BJ (cell line): Measurements from ENCODE around the gene NARS2. TPM values are rescaled to one million over a fixed set of nuclear protein-coding genes. Genes with fewer than 3 reads are reported as not detected.
"Not testable (repeated sequence)": the region's sequence is repeated elsewhere in the genome, so short reads cannot be mapped to it uniquely, and the experiment has no call there.

Experiments used
- CTCF ChIA-PET: fragments of 350-600 bp; formaldehyde crosslinking; extraction: SDS; loops from one replicate; lab custom pipeline; 2021; ENCODE audit warnings: antibody characterized with exemption, inconsistent platforms; lab: Yijun Ruan, JAX
- POLR2A ChIA-PET: fragments of 300-600 bp; sonication (Branson Sonifier 250); formaldehyde crosslinking; extraction: SDS; loops from one replicate; lab custom pipeline; 2021; ENCODE audit warnings: antibody characterized with exemption; lab: Charles Lee
- DNase-seq: peaks from one replicate; pipeline ENCODE4 v3.0.0-alpha.2; 2011; ENCODE audit warnings: low read depth
- H3K27me3 ChIP-seq: 2 replicates; pipeline ENCODE4 v1.6.0; 2011; ENCODE audit warnings: low read length; ENCODE audit not compliant: control insufficient read depth, insufficient read depth
- H3K36me3 ChIP-seq: 2 replicates; pipeline ENCODE4 v1.5.1; 2011; ENCODE audit warnings: low read length; ENCODE audit not compliant: control insufficient read depth, insufficient read depth
- H3K4me3 ChIP-seq: 2 replicates; pipeline ENCODE4 v1.5.1; 2011; ENCODE audit warnings: low read depth, mild to moderate bottlenecking, control low read depth, low read length
- polyA plus RNA-seq: library from polyadenylated mRNA; depleted of rRNA; stranded (reverse); fragments of >200 nt; gene quantifications from 2 replicates; pipeline ENCODE4 v1.2.3, GENCODE V29; 2011
- TF ChIP-seq, protein P1 (sequence below): IDR thresholded peaks from 2 replicates; pipeline ENCODE4 v1.5.1; 2011; ENCODE audit warnings: low read depth, mild to moderate bottlenecking, control low read depth, inconsistent platforms, low read length, moderate library complexity; ENCODE audit not compliant: insufficient read depth

Gene NARS2
- polyA plus RNA-seq, 1 experiment = 5.9 TPM

DNA sequence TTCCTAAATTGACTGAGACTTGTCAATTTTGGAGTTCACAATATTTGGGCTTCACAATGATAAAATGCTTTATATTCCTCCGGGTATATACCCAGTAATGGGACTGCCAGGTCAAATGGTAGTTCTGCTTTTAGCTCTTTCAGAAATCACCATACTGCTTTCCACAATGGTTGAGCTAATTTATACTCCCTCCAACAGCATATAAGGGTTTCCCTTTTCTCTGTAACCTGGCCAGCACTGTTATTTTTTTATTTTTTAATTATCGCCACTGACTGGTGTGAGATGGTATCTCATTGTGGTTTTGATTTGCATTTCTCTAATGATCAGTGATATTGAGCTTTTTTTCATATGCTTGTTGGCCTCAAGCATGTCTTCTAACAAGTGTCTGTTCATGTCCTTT is 21.8 kb downstream of the NARS2 start:
- ChIA-PET POLR2A (interaction anchor here (0.6 kb wide), 1 partner anchor 27 kb away, joined by 4 read pairs; no protein-coding TSS in a partner anchor), CTCF (interaction anchor here (0.6 to 1.2 kb wide), 2 partner anchors 34 to 131 kb away, joined by 3 to 4 read pairs; no protein-coding TSS in a partner anchor)
- H3K36me3 ChIP-seq = no peaks in the 10 kb centered on the region
- DNase-seq = no peak
- no peaks in the 10 kb centered on the region for H3K27me3 ChIP-seq
- TF ChIP-seq, protein P1, sequence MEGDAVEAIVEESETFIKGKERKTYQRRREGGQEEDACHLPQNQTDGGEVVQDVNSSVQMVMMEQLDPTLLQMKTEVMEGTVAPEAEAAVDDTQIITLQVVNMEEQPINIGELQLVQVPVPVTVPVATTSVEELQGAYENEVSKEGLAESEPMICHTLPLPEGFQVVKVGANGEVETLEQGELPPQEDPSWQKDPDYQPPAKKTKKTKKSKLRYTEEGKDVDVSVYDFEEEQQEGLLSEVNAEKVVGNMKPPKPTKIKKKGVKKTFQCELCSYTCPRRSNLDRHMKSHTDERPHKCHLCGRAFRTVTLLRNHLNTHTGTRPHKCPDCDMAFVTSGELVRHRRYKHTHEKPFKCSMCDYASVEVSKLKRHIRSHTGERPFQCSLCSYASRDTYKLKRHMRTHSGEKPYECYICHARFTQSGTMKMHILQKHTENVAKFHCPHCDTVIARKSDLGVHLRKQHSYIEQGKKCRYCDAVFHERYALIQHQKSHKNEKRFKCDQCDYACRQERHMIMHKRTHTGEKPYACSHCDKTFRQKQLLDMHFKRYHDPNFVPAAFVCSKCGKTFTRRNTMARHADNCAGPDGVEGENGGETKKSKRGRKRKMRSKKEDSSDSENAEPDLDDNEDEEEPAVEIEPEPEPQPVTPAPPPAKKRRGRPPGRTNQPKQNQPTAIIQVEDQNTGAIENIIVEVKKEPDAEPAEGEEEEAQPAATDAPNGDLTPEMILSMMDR = no peak
- H3K4me3 ChIP-seq = no peak overlapping the region

DNA sequence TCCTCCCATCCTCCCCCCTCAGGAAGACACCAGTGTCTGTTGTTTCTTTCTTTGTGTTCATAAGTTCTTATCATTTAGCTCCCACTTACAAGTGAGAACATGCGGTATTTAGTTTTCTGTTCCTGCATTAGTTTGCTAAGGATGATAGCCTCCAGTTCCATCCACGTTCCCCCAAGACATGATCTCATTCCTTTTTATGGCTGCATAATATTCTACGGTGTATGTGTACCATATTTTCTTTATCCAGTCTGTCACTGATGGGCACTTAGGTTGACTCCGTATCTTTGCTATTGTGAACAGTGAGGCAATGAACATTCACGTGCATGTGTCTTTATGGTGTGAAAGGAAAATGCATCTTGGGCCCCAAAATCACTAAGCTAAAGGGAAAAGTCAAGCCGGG is 22.5 kb downstream of the NARS2 start:
- H3K36me3 ChIP-seq, H3K4me3 ChIP-seq, DNase-seq, POLR2A ChIA-PET, H3K27me3 ChIP-seq: not testable (repeated sequence)
- CTCF ChIA-PET = interaction anchor here (0.6 to 1.2 kb wide), 3 partner anchors 13 to 495 kb away, joined by 3 read pairs; no protein-coding TSS in a partner anchor

DNA sequence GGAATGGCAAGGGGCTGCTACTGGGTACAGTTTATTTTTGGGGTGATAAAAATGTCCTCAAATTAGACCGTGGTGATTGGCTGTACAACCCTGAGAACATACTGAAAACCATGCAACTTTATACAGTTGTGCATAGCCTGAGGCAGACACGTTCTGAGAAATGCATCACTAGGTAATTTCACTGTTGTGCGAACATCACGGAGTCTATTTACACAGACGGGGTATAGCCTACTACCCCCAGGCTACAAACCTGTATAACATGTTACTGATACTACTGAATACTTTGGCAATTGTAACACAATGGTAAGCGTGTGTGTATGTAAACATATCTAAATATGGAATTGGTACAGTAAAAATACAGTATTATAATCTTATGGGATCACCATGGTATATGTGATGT is 23.6 kb downstream of the NARS2 start:
- no peak for DNase-seq
- POLR2A ChIA-PET = no interaction called here
- H3K36me3 ChIP-seq = no peaks in the 10 kb centered on the region
- TF ChIP-seq, protein P1 = no peak
- H3K27me3 ChIP-seq = no peaks in the 10 kb centered on the region
- H3K4me3 ChIP-seq = no peak overlapping the region
- CTCF ChIA-PET = no interaction called here

DNA sequence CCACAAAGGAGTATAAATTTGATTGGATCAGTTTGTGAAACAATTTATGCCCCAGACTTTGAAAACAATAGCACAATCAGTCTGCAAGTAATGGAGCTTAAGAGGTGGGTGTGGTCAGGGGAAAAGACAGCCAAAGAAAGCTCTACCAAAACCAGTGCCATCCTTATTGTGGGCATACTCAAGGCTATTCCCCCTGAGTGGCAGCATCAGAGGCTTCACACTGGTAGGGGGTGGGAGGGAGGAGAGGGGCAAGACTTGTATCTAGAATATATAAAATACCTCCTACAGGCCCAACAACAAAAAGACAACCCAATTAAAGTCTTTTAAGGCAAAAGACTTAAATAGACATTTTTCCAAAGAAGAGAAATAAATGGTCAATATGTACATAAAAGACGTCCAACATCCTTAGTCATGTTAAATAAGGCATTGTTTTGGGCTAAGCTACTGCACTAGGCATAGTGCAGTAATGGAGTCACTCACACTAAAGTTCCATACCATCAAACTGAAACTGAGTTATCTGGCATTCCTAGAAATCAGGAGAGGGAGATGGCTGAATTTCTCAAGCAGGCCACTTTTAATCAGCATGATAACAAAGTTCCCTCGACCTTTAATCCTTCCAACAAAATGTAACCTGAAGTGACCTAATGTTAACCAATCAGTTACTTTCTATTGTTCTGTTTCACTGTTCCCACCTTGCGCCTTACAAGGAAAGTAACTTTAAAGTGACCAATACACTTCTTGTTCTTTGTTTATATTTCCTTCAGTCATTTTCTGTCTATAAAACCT is 24.8 kb downstream of the NARS2 start:
- TF ChIP-seq, protein P1 = no peak
- no peak for DNase-seq
- CTCF ChIA-PET = interaction anchor here (1.0 to 1.2 kb wide), 2 partner anchors 24 to 175 kb away, joined by 3 to 4 read pairs; no protein-coding TSS in a partner anchor

DNA sequence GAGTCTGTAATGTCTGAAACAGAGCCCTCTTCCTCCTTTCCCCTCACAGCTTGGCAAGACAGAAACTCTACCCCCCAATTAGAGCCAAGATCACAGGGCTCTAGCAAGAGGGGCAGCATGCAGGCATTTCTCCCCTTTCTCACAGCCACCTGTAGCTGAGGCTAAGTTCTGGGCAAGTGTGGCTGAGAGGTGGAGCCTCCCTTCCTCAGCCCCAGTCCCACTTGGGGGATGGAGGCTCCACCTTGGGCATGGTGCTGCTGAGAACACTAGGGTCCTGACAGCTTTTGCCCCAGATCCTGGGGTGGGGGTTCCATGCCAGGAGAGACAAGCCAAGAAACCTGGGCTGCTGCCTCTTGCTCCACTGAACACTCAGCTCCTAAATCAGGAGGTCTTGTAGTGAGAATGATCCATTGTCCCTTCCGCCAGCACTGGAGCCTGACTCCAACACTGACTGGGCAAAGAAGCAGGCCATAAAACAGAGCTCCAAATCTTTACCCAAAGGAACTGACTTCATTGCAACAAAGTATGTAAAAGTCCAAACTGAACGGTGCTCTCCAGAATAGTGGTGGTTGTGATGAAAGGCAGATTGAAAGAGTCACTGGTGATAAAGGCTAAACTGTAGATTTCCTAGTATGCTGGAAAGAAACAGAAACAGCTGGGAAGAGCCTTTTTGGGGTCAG is 25.6 kb downstream of the NARS2 start:
- no peak for DNase-seq
- Histone ChIP-seq H3K4me3 (no peak overlapping the region), H3K36me3 (no peaks in the 10 kb centered on the region), H3K27me3 (no peaks in the 10 kb centered on the region)
- ChIA-PET POLR2A (no interaction called here), CTCF (interaction anchor here (0.6 to 1.2 kb wide), 5 partner anchors 12 to 174 kb away, joined by 3 to 4 read pairs (median 3); no protein-coding TSS in a partner anchor)
- TF ChIP-seq, protein P1 = no peak

More for the DNA sequence above, 24.8 kb downstream of the NARS2 start:
- Histone ChIP-seq H3K36me3 (no peaks in the 10 kb centered on the region), H3K4me3 (no peak overlapping the region), H3K27me3 (no peaks in the 10 kb centered on the region)
- POLR2A ChIA-PET = no interaction called here
